UCSD-AML1 (cell line): ENCODE results near the gene SCGB1D1.

Source experiments
- DNase-seq: peaks from one replicate; lab custom pipeline; 2025; ENCODE audit not compliant: unreplicated experiment; lab: John Stamatoyannopoulos, UW

Gene SCGB1D1

GRCh38 chr11:62190011-62190410 is at the start of gene SCGB1D1:
TSS of gene SCGB1D1 (plus strand) at chr11:62190216. CDS start at chr11:62190285, 69 bp downstream.
- no peak for DNase-seq

- DNase-seq: no peak
Observed at GRCh38 chr11:62140304-62141110, 49.5 kb upstream of the SCGB1D1 start.

GRCh38 chr11:62141111-62142042 is 48.6 kb upstream of the SCGB1D1 start:
- no peak for DNase-seq

- DNase-seq: no peak
Observed at GRCh38 chr11:62142043-62142375, 48.0 kb upstream of the SCGB1D1 start.

GRCh38 chr11:62142921-62143320 is 47.1 kb upstream of the SCGB1D1 start:
- no peak for DNase-seq

GRCh38 chr11:62143727-62144126 is 46.3 kb upstream of the SCGB1D1 start:
- no peak for DNase-seq

GRCh38 chr11:62144641-62145255 is 45.3 kb upstream of the SCGB1D1 start:
- DNase-seq: no peak

- DNase-seq: no peak
Observed at GRCh38 chr11:62145261-62145871, 44.6 kb upstream of the SCGB1D1 start.

GRCh38 chr11:62146476-62147200 is 43.4 kb upstream of the SCGB1D1 start:
- no peak for DNase-seq

- no peak for DNase-seq
Observed at GRCh38 chr11:62147545-62147944, 42.5 kb upstream of the SCGB1D1 start.

GRCh38 chr11:62148271-62148980 is 41.6 kb upstream of the SCGB1D1 start:
- DNase-seq: no peak

GRCh38 chr11:62149986-62150886 is 39.8 kb upstream of the SCGB1D1 start:
- no peak for DNase-seq

GRCh38 chr11:62150887-62151736 is 38.9 kb upstream of the SCGB1D1 start:
- no peak for DNase-seq

GRCh38 chr11:62151737-62152102 is 38.3 kb upstream of the SCGB1D1 start:
- DNase-seq: no peak

- DNase-seq: no peak
Observed at GRCh38 chr11:62152245-62153086, 37.5 kb upstream of the SCGB1D1 start.

- DNase-seq: no peak
Observed at GRCh38 chr11:62153087-62153395, 37.0 kb upstream of the SCGB1D1 start.

GRCh38 chr11:62153617-62154016 is 36.4 kb upstream of the SCGB1D1 start:
- DNase-seq: no peak
